Ramos (cell line): Measurements from ENCODE around the gene INHBA.

Source experiments
- in situ Hi-C: fragments of 300-500 bp; cut with MboI; formaldehyde crosslinking; loops from one replicate; pipeline ENCODE4 v1.14.3; 2022; ENCODE audit warnings: low sequenced_read_pairs; ENCODE audit not compliant: unreplicated experiment

INHBA gene

DNA sequence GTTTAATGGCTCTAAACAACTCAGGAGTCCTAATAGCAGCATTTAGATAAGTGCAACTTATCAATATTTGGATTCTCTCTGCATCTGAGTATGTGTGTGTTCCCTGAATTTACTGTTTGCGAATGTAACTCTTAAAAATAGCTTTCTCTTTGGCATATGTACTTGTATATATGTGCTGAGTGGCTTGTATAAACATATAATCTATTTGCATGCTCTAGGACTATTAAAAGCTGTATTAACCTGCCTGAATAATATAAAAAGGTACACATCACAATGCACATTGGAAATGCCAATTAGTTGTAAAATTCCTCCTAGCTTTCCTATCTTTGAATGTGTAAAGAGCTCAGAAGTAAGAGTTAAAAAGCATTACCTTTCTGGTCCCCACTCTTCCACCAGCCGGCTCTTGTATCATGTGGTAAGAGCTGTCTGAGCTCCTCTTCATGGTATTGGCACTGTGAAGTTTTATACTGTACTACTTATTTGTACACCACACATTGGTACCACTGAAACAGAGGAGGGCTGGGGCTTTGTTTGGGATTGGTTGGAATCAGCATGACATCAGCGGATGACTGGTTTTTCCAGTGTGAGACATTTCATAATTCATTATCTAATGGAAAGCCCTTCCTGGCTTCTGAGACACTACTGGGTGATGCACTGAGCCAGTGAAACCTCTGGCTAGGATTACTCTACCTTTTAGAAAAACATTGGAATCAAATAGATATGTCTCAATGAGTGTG is at the start of gene INHBA:
Gene INHBA (minus strand): TSS at position 456 of the 737 bp plus-strand sequence. CDS start 2,716 bp downstream, outside the sequence.
- in situ Hi-C loops: loop anchor here (25.0 kb wide), 1 partner anchor 1366 kb away; no protein-coding TSS in a partner anchor

DNA sequence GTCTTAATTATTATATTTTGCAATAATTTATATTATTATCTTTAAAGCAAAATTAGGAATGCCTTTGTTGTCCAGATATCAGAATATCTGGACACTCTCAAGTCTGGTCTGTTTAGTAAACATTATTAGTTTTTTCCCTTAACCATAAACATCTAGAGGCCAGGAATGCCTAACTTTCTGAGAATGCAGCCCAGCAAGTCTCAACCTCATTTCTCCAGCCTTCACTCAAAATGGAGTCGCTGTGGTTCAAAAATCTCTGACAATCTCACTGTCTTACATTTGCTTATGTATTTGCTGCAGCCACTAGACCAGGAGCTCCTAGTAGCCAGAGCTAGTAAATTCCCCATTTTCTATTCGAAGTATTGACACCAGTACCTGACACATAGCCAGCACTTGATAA is 49.7 kb upstream of the INHBA start:
- in situ Hi-C loops: no loop called here

DNA sequence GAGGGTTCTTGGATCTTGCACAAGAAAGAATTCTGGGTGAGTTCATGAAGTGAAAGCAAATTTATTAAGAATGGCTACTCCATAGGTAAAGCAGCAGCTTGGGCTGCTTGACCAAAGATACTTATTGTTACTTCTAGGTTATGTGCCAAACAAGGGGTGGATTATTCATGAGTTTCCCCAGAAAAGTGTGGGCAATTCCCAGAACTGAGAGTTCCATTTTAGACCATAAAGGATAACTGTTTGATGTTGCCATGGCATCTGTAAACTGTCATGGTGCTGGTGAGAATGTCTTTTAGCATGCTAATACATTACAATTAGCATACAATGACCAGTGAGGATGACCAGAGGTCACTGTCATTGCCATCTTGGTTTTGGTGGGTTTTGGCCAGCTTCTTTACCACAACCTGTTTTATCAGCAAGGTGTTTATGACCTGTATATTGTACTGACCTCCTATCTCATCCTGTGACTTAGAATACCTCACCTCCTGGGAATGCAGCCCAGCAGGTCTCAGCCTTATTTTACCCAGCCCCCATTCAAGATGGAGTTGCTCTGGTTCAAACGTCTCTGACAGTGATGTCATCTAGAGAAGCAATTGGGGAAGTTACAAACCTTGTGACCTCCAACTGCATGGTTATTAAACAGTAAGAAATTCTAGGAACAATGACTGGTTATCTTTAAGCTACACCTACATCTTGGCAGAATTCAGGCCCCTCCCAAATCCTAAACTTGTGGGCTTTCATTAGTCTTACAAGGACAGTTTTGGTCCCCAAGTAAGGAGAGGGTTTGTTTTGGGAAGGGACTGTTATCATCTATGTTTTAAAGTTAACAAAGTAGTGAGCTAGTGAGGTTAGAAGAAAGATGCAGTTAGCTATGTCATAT is 48.0 kb upstream of the INHBA start:
- in situ Hi-C loops: no loop called here

DNA sequence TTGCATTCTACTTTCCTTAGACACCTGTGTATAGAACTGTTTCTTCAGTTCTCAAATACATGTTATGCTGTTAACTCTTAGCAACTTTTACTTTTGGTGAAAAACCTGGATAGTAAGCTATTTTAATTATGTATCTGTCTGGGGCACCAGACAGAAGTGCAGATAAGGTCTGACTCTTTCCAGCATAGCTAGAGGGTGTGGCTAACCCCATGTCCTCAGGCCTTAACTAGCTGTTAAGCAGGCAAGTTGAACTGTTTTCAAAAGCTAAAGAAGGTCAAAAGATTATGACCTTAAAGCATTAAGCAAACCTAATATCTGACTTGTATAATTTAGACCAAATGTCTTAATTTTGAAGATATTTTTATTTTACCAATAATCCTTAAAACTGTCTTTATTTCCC is 45.1 kb upstream of the INHBA start:
- in situ Hi-C loops: no loop called here

- in situ Hi-C loops: no loop called here
Observed at GRCh38 chr7:41745451-41745850, 42.6 kb upstream of the INHBA start.

- in situ Hi-C loops: no loop called here
Observed at GRCh38 chr7:41744161-41744560, 41.3 kb upstream of the INHBA start.

GRCh38 chr7:41742401-41743020 is 39.6 kb upstream of the INHBA start:
- in situ Hi-C loops: no loop called here

DNA sequence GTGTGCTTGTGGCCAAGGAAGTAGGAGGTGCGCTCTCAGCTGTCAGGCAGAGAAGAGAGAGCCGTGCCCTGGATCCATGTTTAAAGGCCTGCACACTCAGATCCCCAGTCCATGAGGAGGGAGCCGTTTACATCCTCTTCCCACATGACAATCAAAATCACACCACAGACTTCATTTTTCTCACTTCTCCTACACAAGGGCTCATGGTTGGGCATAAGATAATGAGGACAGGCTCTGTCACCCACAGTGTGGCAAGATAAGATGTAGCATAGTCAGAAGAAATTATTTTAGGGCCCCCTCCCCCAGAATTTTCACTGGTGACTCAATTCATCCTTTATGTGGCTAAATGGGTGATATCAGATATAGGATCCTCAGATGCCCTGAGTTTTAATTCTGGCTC is 35.9 kb upstream of the INHBA start:
- in situ Hi-C loops: no loop called here

- in situ Hi-C loops: no loop called here
Observed at GRCh38 chr7:41738336-41738735, 35.4 kb upstream of the INHBA start.

DNA sequence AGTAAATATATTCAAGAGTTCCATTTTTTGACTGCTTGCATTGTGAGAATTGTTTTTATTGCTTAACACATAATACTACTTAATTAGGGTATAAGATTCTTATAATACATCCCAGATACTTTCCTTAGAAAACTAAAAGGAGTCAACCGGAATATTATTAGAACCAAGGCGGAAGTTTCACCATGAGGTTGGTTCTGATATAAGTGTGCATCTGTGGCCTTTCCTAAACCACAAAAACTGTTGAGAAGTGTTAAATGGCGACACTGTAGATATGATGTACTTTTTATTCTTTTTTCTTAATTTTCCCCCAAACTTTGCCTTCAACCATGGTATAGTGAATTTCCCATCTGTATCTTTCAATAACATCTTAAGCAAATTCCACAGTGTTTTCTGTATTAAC is 32.3 kb upstream of the INHBA start:
- in situ Hi-C loops: no loop called here

DNA sequence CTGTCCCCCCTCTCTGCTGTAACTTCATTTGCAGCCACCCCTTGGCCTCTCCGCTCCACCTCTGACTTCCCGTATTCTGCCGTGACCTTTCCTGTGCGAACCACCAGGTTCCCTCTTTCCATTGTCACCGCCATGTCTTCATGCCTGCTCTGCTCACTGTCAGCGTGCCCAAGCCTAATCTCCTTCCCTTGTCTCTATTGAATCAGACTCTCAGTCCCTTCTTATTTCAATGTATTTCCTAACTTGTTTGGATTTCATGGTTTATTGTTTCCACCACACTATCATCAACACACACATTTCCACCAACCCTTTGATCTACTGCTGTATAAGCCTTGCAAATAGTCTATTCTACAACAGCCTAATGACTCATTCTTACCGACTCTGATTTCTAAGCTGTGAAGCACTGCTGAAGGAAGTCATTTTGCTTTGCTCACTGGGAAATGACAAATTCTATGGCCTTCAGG is 30.0 kb upstream of the INHBA start:
- in situ Hi-C loops: no loop called here

GRCh38 chr7:41732436-41732785 is 29.5 kb upstream of the INHBA start:
- in situ Hi-C loops: no loop called here

DNA sequence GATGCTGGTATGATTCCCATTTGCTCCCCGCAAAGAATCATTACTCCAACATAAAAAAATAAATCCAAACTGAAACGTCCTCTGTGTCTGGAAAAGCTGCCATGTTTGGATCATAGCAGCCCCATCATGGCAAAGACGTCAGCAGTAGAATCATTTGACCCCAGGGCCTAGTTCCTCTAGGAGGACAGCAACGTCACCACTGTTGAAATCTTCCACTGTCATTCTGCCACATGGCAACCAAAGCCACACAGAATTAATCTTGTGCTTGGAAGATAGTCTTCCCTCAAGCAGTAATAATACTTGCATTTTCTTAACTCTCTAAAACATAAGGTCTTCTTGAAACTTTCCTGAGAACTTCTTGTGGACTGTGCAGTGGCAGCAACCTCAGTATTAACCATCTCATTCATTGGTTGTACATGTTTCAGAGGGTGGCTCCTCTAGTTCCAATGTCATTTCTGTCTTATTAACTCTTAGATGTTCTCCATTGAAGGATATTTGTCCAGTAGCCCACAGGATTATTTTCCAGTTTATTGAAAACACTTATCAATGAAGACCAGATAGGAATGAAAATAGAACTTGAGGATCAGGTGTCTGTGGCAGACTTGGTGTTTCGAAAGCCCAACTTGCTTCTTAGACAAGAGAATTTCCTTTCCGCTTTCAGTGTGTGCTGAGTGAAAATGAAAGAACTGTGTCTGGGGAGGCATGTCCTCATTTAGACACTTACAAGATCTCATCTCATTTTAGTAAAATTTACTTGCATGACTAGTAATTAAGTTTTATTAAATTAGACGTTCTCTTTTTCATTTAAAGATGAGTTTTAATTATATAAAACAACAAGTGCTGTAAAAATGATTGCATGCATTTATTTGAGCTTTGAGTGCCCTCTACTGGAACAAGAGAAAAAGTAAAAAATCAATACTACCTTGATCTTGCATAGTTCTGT is 28.9 kb upstream of the INHBA start:
- in situ Hi-C loops: no loop called here

DNA sequence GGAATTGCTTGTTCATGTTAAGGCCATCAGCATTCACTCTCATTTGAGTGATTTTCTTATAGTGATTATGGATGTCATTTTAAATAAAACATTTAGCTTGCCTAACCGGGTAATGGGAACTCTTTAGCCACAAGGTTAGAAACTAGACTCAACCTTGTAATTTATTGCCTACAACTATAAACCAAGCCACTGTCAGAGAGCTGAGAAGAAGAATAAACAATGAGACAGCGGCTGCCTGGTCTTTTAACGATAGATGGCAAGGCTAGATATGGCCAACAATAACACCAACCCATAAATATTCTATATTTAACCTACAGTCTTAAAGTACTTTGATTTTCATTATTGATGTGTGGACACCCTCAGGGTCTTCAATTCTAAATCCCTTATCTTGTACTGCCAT is 27.8 kb upstream of the INHBA start:
- in situ Hi-C loops: no loop called here

DNA sequence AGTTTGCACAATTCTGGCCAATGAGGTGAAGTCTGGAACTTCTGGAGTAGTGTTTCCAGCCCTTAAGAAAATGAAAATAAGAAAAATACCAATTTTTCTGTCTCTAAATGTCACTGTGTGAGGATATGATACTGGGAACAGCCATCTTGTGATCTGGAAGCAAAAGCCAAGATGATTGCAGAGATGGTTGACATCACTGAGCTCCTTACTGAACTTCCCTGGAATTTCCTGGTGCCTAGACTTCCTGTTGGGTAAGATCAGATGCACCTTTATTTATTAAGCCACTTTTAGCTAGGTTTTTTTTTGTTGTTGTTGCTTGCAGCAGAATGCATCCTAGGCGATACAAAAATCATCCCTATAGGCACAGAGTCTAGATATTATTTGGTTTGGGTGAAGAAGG is 27.3 kb upstream of the INHBA start:
- in situ Hi-C loops: no loop called here

GRCh38 chr7:41729059-41729458 is 26.2 kb upstream of the INHBA start:
- in situ Hi-C loops: no loop called here

DNA sequence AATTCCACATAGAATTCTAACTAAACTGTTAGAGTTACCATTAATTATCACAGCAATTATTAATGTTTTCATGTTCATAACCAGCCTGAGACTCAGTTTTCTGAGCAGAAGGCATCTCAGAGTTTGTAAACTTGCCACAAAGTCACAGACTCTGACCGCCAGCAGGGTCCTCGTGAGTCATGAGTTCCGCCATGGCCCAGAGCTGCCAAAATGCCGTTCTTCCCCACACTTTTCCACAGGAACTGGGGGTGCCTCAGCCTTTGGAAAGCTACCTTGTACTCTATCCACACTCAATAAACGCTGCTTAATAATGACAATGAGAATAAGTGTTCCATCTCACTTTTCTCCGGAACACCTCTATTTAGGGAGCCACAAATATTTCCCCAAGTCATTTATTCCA is 22.1 kb upstream of the INHBA start:
- in situ Hi-C loops: no loop called here

- in situ Hi-C loops: loop anchor here (25.0 kb wide), 1 partner anchor 1384 kb away; no protein-coding TSS in a partner anchor
Observed at GRCh38 chr7:41720886-41721285, 18.0 kb upstream of the INHBA start.

DNA sequence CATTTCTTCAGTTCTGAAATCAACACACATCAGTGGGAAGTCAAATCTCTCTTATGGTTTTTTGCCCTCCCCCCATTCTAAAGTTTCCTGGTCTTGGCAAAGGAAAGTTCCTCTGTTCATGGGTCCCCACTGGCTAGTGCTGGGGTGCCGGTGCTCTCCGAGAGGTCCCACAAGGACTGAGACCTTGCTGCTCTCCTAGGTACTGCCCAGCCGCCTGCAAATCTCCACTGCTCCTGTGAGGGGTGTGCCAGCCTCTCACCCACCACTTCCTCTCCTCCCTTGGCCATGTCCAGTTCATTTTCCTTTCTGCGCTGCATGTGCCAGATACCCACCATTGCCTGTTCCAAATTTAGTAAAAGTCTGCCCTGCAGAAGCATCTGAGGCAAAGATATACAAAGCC is 17.2 kb upstream of the INHBA start:
- in situ Hi-C loops: loop anchor here (25.0 kb wide), 1 partner anchor 1383 kb away; no protein-coding TSS in a partner anchor

GRCh38 chr7:41716691-41717090 is 13.8 kb upstream of the INHBA start:
- in situ Hi-C loops: loop anchor here (25.0 kb wide), 1 partner anchor 1379 kb away; no protein-coding TSS in a partner anchor
